Measurements from ENCODE around the gene AADAT.

GRCh38 chr4:170137927-170138326 is 48.2 kb upstream of the AADAT start:
- TF ChIP-seq CTCF (IDR thresholded peaks at IDR 0.05; ENCODE audit: low read depth, low read length, poor library complexity, severe bottlenecking) (no peak), EZH2phosphoT487 (IDR thresholded peaks at IDR 0.05; ENCODE audit: borderline replicate concordance, low read length) (no peak)

Data from DOHH2 (cell line).